Measurements from ENCODE around the gene PPP4R4.

- TF ChIP-seq POLR2AphosphoS5 (IDR thresholded peaks at IDR 0.05) (no peak), SMC3 (conservative IDR thresholded peaks at IDR 0.05; ENCODE audit: poor library complexity) (no peak), CTCF (IDR thresholded peaks at IDR 0.05; ENCODE audit: poor library complexity, severe bottlenecking) (no peak), EZH2 (IDR thresholded peaks at IDR 0.05; ENCODE audit: borderline replicate concordance, insufficient read depth, low read length, poor library complexity, severe bottlenecking) (no peak), RAD21 (conservative IDR thresholded peaks at IDR 0.05) (no peak), EP300 (conservative IDR thresholded peaks at IDR 0.05; ENCODE audit: poor library complexity, severe bottlenecking) (no peak), REST (IDR thresholded peaks at IDR 0.05; ENCODE audit: borderline replicate concordance) (no peak)
Observed at GRCh38 chr14:94144765-94145164, 29.4 kb upstream of the PPP4R4 start.
